OCI-LY3 (cell line): Measurements from ENCODE around the gene OR7D4.

Experiments
- H2AFZ ChIP-seq: fragments of 200-600, 300-600 bp; shearing (Covaris generic); 2 replicates; pipeline ENCODE4 v1.6.0; 2014; ENCODE audit warnings: antibody characterized with exemption, low read depth, low read length
- H3K27ac ChIP-seq: fragments of 200-600, 300-600 bp; sonication (generic); 2 replicates; pipeline ENCODE4 v1.5.1; 2014; ENCODE audit warnings: mild to moderate bottlenecking, low read length, moderate library complexity, mixed read lengths
- H3K27me3 ChIP-seq: fragments of 200-600, 300-600 bp; sonication (generic); 2 replicates; pipeline ENCODE4 v1.6.1; 2014; ENCODE audit warnings: low read depth, low read length, mixed read lengths
- H3K36me3 ChIP-seq: fragments of 200-600, 300-600 bp; sonication (generic); replicated peaks from 2 replicates; pipeline ENCODE3; 2014; ENCODE audit warnings: low read depth, low read length, mixed read lengths
- H3K4me1 ChIP-seq: fragments of 300-600, 200-600 bp; sonication (generic); 2 replicates; pipeline ENCODE4 v1.6.1; 2014; ENCODE audit warnings: low read length, mixed read lengths
- H3K4me2 ChIP-seq: fragments of 200-600, 300-600 bp; sonication (generic); 2 replicates; pipeline ENCODE4 v1.6.1; 2014; ENCODE audit warnings: low read length, mixed read lengths
- H3K4me3 ChIP-seq: fragments of 300-600, 200-600 bp; sonication (generic); 2 replicates; pipeline ENCODE4 v1.5.1; 2014; ENCODE audit warnings: antibody characterized with exemption, mild to moderate bottlenecking, low read length, moderate library complexity
- H3K79me2 ChIP-seq: fragments of 300-600, 200-600 bp; shearing (Covaris generic); 2 replicates; pipeline ENCODE4 v1.6.1; 2014; ENCODE audit warnings: mild to moderate bottlenecking, low read length, mixed read lengths
- H3K9ac ChIP-seq: fragments of 300-600, 200-600 bp; shearing (Covaris generic); 2 replicates; pipeline ENCODE4 v1.6.0; 2014; ENCODE audit warnings: mild to moderate bottlenecking, low read length, moderate library complexity
- H3K9me3 ChIP-seq: fragments of 200-600, 300-600 bp; shearing (Covaris generic); 2 replicates; pipeline ENCODE4 v1.6.1; 2014; ENCODE audit warnings: low read length, mixed read lengths; ENCODE audit not compliant: insufficient read depth
- H4K20me1 ChIP-seq: fragments of 200-600, 300-600 bp; sonication (generic); 2 replicates; pipeline ENCODE4 v1.6.1; 2016; ENCODE audit warnings: low read length, mixed read lengths; ENCODE audit not compliant: insufficient read depth
- CTCF ChIP-seq: fragments of 200-600, 300-600 bp; sonication (generic); IDR thresholded peaks from 2 replicates; pipeline ENCODE4 v1.5.1; 2014; ENCODE audit warnings: antibody characterized with exemption, low read length, low read depth
- EZH2phosphoT487 ChIP-seq: fragments of 200-600 bp; shearing (Covaris generic); IDR thresholded peaks from 2 replicates; pipeline ENCODE4 v1.6.1; 2018; ENCODE audit warnings: antibody characterized with exemption, mixed run types, low read depth

Gene OR7D4

DNA sequence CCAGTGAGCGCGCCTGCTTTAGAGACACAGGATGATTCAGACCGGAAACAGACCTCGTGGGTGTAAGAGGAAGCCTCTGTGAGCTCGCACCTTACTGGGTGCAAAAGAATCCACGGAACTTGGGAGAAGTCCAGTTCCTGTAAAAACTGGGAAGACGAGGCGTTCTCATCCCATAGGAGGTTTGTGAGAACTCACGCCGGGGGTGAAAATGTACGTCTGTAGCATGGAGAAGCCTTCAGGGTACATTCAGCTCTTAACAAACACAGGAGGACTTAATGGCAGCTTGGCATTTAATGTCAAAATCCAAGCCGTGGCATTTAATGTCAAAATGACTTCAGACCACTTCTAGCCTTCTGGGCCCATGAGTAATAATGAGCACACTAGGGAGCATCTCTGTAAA is 58.0 kb downstream of the OR7D4 start:
- TF ChIP-seq CTCF, result no peak
- no peak for TF ChIP-seq EZH2phosphoT487
- Histone ChIP-seq H3K9ac (no peak overlapping the region), H3K4me1 (peaks cover 7% of the 10 kb centered on the region), H3K27me3 (no peaks in the 10 kb centered on the region), H3K36me3 (peaks cover 88% of the 10 kb centered on the region), H3K4me3 (no peak overlapping the region), H4K20me1 (peaks cover 4% of the 10 kb centered on the region; the same call in 1 of the 2 replicates), H2AFZ (no peak overlapping the region), H3K4me2 (no peak overlapping the region), H3K27ac (no peak overlapping the region), H3K9me3 (peaks cover 14% of the 10 kb centered on the region; the same call in 1 of the 2 replicates), H3K79me2 (peaks cover 48% of the 10 kb centered on the region)
